HG03469 (cell line): ENCODE results near the gene LPAR1.

Source experiments
- ATAC-seq: cut with Tn5 transposase; IDR thresholded peaks from one replicate; pipeline ENCODE4 v1.9.1; 2021; ENCODE audit warnings: mild to moderate bottlenecking, moderate library complexity, moderate number of reproducible peaks; ENCODE audit not compliant: unreplicated experiment

Gene LPAR1

DNA sequence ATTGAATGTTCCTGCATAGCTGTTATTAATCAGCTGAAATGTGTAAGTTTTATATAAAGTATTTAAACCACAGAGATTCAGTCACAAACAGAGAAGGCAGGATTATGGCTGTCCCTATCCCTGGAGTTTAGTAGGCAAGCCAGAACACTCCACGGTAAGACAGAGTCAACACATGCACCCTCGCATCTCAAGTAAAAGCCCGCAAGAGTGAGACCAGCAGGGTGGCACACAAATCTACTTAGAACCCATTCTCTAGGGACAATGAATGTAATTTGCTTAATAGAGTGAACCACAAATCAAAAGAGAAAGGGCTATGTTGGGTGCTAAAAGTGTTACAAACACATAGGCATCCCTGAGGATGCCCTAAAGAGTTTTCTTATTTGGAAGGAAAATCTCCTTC, 35.1 kb downstream of the LPAR1 start:
- ATAC-seq: no peak

DNA sequence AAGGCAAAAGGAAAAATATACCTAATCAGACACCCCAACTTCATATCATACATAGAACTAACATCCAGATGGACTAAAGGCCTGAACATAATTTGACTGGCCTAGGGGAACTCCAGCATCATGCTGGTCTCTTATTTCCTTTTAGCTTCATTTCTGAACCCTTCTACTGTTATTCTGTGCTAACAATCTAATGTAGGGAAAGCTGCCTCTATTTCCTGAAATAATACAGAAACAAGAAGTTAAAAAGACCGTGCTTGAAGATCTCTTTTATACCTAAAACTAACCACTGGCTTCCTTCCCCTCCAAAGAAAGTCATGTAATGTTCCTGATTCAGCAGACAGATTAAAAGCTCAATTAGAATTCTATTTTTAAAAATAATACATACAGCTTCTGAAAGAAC, 36.7 kb downstream of the LPAR1 start:
- no peak for ATAC-seq

DNA sequence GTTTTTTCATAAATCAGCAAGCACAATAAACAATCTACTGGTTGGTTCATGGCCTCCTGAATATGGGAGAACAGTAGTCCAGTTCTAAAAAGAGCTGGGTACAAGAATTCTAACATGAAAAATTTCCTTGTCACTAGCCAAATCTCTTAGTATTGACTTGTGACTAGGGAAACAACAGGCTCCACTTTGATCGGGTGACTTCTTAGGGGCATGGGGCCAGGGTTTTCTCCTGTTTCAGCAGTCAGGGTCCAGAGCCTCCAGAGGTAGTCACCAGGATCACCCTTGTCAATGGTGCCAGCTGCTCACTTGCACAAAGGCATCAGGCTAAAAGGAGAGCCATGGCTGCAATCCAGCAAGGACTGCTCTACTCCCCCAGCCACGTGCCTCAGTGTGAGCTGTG, 38.1 kb downstream of the LPAR1 start:
- no peak for ATAC-seq

DNA sequence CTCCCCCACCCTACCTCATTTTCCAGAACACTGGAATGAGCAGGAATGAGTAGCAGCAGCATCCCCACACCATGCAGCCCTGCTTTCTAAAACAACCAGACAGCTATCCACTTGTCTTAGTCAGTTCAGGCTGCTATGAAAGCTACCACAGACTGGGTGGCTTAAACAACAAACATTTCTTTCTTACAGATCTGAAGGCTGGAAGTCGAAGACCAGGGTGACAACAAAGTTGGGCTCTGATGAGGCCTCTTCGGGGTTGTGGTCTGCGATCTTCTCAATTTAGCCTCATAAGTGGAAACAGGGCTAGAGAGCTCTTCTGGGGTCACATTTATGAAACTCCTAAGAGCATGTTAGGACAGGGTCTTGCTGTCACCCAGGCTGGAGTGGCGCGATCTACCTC, 38.9 kb downstream of the LPAR1 start:
- no peak for ATAC-seq

DNA sequence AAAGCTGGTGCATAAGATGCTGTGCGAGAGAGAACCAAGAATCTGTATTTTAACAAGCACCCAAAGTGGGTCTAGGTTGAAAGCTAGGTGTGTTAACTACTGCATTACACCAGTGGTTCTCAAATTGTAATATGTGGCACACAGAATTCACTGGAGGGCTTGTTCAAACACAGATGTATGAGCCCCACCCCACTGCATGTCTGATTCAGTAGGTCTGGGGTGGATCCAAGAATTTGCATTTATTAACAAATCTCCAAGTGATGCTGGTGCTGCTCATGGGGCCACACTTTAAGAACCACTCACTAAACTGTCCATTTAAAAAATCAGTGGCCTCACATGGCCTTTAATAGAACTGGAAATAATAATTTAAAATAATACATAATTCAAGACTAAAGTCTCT, 40.4 kb downstream of the LPAR1 start:
- ATAC-seq: no peak

DNA sequence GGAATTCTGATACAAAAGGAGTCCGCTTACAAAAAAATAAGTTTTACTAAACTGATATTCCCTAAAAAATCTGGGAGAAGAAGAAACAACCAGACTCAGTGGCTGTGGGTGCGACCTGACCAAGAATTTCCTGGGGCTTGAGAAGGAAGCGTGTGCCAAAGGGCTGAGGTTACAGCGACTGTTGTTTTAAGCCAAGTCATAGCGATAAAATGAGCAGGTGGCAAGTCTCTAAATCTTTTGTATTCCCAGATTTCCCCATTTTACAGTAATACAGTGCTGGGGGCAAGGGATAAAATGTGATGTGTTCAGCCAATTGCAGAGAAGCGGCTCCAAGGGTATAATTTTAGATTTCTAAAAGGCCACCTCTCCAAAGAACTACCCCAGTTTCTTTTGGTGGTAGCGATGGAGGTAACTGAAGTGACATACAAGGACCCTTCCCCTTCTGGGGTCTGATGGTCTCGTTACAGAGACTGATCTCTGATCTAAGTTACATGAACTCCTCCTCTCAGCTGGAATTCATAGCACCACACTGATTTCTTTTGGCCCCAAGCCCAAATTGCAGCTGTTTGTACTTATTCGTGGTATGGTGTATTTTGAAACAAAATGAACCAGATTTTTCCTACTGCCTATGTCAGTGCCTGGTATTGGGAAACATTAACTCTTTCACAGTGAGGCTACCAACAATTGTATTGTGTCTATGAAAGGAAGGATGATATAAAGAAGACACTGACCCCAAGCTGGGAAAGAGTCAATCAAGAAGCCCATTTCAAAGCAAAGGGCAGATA, 41.6 kb downstream of the LPAR1 start:
- ATAC-seq: no peak

DNA sequence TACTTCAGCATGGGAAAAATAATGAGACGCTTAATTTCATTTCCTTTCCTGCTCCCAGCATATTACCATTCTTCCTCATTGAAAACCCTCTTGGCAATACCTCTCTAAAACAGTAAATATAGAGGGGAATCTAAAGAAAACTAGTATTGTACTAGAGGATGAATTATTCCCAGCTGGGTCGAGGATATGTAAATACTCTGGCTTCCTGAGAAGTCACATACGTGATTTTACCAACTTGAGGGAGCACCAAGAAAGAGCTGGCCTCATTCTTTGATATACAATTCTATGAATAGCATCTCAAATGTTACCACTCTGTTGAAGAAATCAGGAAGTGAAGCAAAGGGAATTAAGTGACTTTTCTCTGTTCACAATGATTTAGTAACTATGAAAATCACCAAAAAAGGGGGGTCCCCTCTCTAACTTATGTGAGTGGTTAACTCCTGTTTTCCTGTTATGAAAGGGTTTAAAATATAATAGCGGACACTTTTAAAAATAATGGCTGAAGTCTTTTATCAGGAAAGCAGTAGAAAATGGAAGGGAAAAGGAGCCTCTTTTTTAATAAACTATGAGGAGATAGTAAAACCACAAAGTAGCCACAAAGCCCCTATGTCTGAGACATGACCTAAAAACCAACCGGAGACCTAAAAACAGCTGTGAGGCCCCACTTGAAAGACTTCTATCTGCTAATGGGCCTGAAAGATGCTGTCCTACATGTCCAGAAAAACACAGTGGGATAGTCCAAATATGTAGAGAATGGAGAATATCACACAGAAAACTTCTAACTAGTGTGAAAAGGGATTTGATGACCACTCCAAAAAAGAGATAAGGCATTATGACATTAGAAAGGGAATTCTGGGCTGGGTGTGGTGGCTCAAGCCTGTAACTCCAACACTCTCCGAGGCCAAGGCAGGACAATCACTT, 42.6 kb downstream of the LPAR1 start:
- ATAC-seq: no peak

DNA sequence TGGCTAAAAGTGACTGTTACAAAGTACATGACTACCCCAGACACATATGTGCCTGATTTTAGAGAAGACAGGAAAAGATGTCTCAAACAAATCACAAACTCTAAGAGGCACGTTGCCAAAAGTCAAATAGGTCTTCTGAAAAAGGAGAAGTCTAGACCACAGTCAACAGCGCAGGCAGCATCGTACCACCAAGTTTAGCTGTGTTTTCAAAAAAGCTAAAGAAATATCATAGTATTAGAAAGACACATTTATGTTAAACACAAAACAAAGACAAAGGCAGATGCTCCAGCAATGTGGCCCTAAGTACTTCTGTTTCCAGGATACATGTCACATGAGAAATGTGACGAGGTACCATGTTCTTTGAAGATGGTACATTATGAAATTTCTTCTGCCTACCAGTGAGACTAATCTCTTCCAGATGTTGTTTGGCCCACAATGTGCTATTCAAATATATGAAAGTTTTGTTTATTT, 43.5 kb downstream of the LPAR1 start:
- ATAC-seq: no peak

DNA sequence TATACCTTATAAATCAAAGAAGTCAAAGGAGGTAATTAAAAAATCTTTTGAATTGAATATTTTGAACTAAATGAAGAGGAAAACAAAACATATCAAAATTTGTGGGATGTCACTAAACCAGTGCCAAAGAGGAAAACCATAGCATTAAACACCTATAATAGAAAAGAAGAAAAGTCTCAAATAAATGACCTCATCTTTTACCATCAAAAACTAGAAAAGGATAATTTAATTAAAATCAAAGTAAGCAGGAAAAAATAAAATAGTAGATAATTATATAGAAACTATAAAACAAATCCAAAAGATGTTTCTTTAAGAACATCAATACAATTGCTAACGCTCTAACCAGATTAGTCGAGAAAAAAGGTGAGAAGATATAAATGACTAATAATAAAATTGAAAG, 47.8 kb downstream of the LPAR1 start:
- no peak for ATAC-seq

DNA sequence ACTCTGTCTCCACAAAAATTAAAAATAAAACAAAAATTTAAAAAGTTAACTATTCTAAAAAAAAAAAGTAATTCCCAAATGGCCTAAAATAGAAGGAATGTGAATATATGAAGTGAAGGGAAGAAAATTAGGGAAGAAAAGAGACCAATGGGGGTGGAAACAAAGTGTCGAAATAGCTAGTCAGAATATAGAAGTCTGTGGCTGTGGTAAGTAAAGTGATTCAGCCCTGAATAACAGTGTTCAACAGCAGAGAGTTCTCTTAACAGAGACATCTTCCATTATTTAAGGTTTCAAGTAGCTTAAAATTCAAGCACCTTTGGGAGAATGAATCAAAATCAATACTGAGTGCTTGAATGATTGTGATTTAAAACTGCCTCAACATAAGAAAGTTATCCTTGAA, 51.7 kb downstream of the LPAR1 start:
- ATAC-seq: no peak

DNA sequence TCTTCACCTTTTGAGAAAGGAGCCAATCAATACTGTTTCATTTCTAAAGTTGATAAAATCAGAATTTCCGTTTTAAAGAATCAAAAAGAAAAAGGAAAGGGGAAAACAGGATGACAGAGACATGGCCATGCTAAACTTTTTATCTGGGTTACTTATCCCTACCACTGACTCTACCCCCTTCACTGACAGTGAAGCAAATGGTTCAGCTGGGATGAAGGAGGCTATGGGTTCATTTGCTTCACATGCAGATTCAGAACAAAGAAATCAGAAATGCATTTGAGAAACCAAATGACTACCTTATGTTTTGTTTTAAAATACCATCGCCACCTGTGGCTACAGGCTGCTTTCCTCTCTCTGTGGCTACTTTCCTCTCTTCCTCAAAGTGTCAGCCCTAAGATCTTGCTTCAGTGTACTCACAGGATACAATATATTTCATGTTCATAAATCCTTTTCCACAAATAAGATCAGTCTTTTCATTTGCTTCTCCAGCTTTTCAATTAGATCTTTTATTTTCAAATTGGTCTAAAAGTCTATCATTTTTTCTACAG, 53.3 kb downstream of the LPAR1 start:
- ATAC-seq: no peak

DNA sequence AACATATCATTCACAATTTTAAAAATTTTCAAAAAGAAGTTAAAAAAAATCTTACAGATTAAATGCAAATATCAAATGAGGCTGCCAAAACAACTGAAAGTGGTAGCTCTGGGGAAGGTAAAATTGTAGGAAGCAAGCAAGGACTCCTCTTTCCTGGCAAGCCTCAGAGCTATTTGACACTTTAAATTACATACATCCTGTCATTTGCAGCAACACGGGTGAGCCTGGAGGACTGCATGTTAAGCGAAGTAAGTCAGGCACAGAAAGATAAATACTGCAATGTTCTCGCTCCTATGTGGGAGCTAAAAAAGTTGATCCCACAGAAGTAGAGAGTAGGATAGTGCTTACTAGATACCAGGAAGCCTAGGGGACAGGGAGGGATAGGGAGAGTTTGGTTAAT, 58.0 kb downstream of the LPAR1 start:
- ATAC-seq: no peak

DNA sequence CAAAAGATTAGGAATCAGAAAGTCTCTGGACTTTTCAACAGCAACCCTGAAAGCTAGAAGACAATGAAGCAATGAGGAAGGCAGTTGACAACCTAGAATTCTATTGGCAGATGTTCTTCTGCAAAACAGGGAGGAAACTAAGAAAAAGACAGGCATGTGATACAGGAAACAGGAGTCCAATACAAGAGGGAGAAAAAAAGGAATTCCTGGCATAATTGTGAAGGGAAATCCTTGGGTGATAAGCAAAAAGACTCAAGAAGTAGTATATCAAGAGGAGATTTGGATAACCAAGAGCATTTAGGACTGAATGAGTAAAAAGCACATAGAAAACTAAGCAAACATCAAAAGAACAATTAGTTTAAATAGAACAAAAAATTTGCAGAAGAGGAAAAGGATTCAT, 58.6 kb downstream of the LPAR1 start:
- ATAC-seq: no peak

DNA sequence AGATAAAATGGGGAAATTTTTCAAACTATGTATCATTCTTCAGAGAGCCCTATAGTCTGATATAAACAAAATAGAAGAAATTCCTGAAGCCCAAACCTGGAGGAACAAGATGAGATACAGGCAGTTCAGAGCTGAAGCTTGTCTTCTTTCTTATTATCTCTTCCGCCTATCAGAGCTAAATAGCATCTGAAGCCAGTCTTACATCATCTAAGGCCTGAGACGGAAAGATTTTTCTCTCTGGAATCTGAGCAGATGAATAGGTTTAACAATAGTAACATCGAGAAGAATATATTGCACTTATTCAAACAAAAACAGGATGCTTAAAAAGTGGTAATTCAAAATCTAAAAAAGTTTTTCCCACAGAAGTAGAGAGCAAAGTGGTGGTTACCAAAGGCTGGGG, 59.8 kb downstream of the LPAR1 start:
- ATAC-seq: no peak

DNA sequence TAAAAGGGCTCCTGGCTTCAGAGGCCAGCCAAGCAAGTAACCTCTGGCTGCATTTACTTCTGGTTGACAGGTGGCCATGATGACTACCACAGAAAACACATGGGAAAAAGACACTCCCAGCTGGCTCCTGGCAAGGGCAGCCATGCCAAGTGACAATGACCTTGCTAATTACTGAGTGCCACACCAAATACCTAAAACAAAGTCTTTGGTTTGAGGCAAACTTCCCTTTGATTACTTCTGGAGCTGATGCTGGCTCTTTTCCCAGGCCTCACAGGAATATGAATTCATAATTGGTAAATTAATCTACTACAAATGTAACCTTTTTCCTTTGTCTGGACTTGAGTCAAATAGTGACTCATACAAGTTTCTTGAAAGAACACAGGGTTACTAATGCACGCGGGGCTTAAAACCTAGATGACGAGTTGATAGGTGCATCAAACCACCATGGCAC, 61.0 kb downstream of the LPAR1 start:
- no peak for ATAC-seq

DNA sequence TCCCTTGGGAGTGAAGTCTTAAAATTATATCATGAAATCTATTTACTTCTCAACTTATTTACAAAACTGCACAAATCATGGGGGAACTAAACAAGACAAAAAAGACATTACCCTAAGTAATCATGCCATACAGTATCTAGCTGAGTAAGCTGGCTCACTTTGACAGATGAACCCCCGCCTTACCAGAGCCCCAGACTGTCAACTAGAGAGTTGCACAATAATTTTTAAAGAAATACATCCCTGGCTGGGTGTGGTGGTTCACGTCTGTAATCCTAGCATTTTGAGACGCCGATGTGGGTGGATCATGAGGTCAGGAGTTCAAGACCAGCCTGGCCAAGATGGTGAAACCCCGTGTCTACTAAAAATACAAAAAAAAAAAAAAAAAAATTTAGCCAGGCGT, 62.3 kb downstream of the LPAR1 start:
- no peak for ATAC-seq

DNA sequence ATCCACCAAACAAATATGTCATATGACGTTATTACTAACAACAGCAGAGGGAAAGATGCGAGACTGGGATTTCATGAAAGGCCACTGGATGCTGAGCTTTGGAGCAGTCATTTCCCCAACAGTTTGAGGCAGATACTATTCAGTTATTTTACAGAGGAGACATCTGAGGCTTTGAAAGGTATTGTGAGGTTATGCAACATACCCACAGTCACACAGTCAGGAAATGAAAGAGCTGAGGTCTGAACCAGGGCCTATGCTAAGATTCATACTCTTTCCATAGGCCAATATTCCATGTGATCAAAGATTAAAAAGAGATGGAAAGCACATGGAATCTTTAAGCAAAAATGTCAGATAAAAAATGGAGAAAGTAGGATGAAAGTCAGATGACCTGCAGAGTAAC, 63.0 kb downstream of the LPAR1 start:
- ATAC-seq: no peak

DNA sequence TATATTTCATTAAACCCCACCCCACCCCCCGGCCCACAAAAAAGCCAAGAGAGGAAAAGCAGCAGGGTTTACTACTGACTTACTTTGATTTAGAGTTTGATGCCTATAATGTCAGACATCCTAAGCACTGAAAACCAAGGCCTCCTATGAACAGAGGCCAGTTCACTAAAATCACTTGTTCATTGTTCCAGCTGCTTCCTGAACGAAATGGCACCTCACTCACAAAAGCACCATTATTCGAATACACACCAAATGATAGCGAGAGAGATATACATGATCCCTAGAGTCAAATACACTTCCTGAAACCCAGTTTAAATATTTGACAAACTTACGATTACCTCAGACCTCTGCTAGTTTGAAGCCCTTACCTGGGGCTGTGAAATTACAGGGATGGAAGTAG, 66.6 kb downstream of the LPAR1 start:
- no peak for ATAC-seq

DNA sequence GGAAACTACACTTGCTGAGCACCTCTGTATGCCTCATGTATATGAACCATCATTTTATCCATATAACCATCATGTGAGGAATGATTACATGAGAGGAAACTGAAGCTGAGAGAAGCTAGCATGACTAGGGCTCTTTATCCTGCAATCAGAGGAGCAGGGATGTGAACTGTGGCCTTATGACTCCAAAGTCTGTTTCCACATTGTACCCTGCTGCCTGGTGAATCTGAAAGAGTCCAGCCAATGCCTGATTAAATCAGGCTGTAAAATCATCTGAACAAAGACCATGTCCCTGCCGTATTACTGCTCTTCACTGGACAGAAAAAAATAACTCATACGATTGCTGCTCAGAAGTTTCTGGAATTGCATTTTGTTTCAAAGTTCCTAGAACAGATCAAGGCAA, 67.0 kb downstream of the LPAR1 start:
- no peak for ATAC-seq

DNA sequence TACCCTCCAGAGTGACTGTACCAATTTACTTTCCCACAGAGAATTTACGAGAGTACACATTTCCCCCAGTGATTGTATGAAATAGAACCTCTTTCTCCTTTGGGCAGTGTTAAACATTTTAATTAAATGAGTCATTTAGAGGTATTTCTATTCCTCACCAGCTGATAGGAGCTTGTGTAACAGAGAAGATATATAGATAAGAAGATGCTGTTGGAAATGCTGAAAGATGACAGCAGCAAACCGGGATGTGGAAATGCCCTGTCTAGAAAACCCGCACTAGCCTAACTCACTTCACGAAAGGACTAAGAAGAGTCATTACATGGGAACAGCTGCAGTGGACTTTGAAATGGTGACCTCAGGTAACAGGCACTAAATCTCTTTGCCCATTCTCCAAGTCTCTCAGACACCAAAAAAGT, 68.3 kb downstream of the LPAR1 start:
- no peak for ATAC-seq

DNA sequence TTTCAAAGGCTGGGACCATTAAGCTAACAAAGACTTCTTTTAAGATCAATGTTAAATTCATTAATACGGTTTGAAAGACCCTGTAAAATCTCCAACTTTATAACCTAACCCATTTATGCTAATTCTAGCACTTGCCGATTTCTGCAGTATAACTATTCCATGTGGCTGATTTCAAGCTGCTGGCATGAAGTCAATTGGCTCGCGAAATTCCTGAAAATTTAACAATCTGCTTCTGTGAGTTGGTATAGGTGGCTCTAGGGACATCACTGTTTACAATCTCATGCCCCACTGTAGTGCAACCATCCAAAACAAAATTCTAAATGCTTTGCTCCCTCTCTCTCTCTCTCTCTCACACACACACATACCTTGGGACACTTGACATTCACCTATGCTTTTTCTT, 70.2 kb downstream of the LPAR1 start:
- no peak for ATAC-seq

DNA sequence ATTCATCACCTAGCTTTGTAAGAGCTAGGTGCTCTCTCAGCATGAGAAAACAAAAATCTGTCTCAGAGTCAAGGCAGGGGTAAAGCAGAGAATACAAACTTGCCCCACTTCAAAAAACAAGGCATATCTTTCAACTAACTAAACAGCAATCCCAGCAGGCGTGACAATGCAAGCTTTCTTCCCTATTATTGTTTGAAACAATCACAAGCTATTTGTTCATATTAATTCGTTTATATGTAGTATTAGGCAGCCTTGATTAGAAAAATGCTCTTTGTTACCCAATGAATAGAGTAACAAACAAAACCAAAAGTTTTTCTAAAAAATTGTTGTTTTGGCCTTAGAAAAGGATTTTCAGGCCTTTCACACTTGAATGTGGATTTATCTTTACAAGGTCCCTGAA, 71.1 kb downstream of the LPAR1 start:
- no peak for ATAC-seq
